Stimulated activated naive CD8-positive, alpha-beta T cell treated with anti-CD3 and anti-CD28 coated beads, Interleukin-15, Interleukin-2, amounts not matched to agents 100 ng/mL and 50 ng/mL, for 24 hours (primary cell): Measurements from ENCODE around the gene NHSL2.
"Not testable (repeated sequence)": the region's sequence is repeated elsewhere in the genome, so short reads cannot be mapped to it uniquely, and the experiment has no call there.

Source experiments
- H3K27ac Mint-ChIP-seq: one replicate; pipeline ENCODE4 v1.8.0; 2021; ENCODE audit warnings: mild to moderate bottlenecking, mixed read lengths
- H3K27me3 Mint-ChIP-seq: one replicate; pipeline ENCODE4 v1.8.0; 2021; ENCODE audit warnings: mixed read lengths
- H3K36me3 Mint-ChIP-seq: one replicate; pipeline ENCODE4 v1.8.0; 2021; ENCODE audit warnings: low read depth, mixed read lengths
- H3K4me1 Mint-ChIP-seq: one replicate; pipeline ENCODE4 v1.8.0; 2021; ENCODE audit warnings: low read depth, mixed read lengths
- H3K4me3 Mint-ChIP-seq: one replicate; pipeline ENCODE4 v1.8.0; 2021; ENCODE audit warnings: mild to moderate bottlenecking, mixed read lengths
- H3K9me3 Mint-ChIP-seq: one replicate; pipeline ENCODE4 v1.8.0; 2021; ENCODE audit warnings: mixed read lengths

NHSL2 gene

GRCh38 chrX:71910643-71910985 is at the start of gene NHSL2:
Gene NHSL2, plus strand, starts transcription at chrX:71910845.
- no peaks in the 10 kb centered on the region for H3K36me3 Mint-ChIP-seq
- H3K27ac Mint-ChIP-seq, result no peak within 1 kb of the TSS
- H3K4me3 Mint-ChIP-seq, result peak within 1 kb of the TSS; percentile 48
- peaks cover 66% of the 10 kb centered on the region for H3K27me3 Mint-ChIP-seq
- H3K4me1 Mint-ChIP-seq, result no peaks in the 10 kb centered on the region
- no peaks in the 10 kb centered on the region for H3K9me3 Mint-ChIP-seq

- Mint-ChIP-seq H3K4me3 (no peak overlapping the region), H3K36me3 (no peaks in the 10 kb centered on the region), H3K9me3 (no peaks in the 10 kb centered on the region), H3K27ac (no peak overlapping the region), H3K4me1 (peaks cover 21% of the 10 kb centered on the region), H3K27me3 (peaks cover 39% of the 10 kb centered on the region)
Observed at GRCh38 chrX:71867680-71868079, 43.0 kb upstream of the NHSL2 start.

- Mint-ChIP-seq H3K4me1 (peaks cover 21% of the 10 kb centered on the region), H3K27me3 (peaks cover 33% of the 10 kb centered on the region)
- not testable (repeated sequence) for H3K27ac Mint-ChIP-seq, H3K36me3 Mint-ChIP-seq, H3K9me3 Mint-ChIP-seq, H3K4me3 Mint-ChIP-seq
Observed at GRCh38 chrX:71869566-71869965, 41.1 kb upstream of the NHSL2 start.

- Mint-ChIP-seq H3K27ac (no peak overlapping the region), H3K4me1 (peaks cover 21% of the 10 kb centered on the region), H3K9me3 (no peaks in the 10 kb centered on the region), H3K27me3 (peaks cover 25% of the 10 kb centered on the region), H3K4me3 (no peak overlapping the region), H3K36me3 (no peaks in the 10 kb centered on the region)
Observed at GRCh38 chrX:71870208-71871098, 40.2 kb upstream of the NHSL2 start.

- Mint-ChIP-seq H3K4me1 (peaks cover 21% of the 10 kb centered on the region), H3K4me3 (no peak overlapping the region), H3K9me3 (no peaks in the 10 kb centered on the region), H3K27ac (no peak overlapping the region), H3K27me3 (peaks cover 23% of the 10 kb centered on the region), H3K36me3 (no peaks in the 10 kb centered on the region)
Observed at GRCh38 chrX:71871367-71871766, 39.3 kb upstream of the NHSL2 start.

GRCh38 chrX:71872542-71873458 is 37.8 kb upstream of the NHSL2 start:
- Mint-ChIP-seq H3K4me1 (peaks cover 21% of the 10 kb centered on the region), H3K27ac (no peak overlapping the region), H3K36me3 (no peaks in the 10 kb centered on the region), H3K27me3 (peaks cover 23% of the 10 kb centered on the region), H3K4me3 (no peak overlapping the region), H3K9me3 (no peaks in the 10 kb centered on the region)

- Mint-ChIP-seq H3K36me3 (no peaks in the 10 kb centered on the region), H3K27me3 (peaks cover 25% of the 10 kb centered on the region), H3K27ac (no peak overlapping the region), H3K4me3 (no peak overlapping the region), H3K4me1 (peaks cover 21% of the 10 kb centered on the region), H3K9me3 (no peaks in the 10 kb centered on the region)
Observed at GRCh38 chrX:71873459-71873833, 37.2 kb upstream of the NHSL2 start.

- H3K4me3 Mint-ChIP-seq, H3K9me3 Mint-ChIP-seq: not testable (repeated sequence)
Observed at GRCh38 chrX:71876841-71877240, 33.8 kb upstream of the NHSL2 start.

GRCh38 chrX:71885099-71885498 is 25.5 kb upstream of the NHSL2 start:
- Mint-ChIP-seq H3K36me3 (no peaks in the 10 kb centered on the region), H3K9me3 (no peaks in the 10 kb centered on the region), H3K4me1 (no peaks in the 10 kb centered on the region), H3K4me3 (no peak overlapping the region), H3K27me3 (peaks cover 21% of the 10 kb centered on the region), H3K27ac (no peak overlapping the region)

More at GRCh38 chrX:71876841-71877240, 33.8 kb upstream of the NHSL2 start:
- not testable (repeated sequence) for H3K36me3 Mint-ChIP-seq, H3K4me1 Mint-ChIP-seq, H3K27ac Mint-ChIP-seq
- H3K27me3 Mint-ChIP-seq, result peaks cover 40% of the 10 kb centered on the region

- H3K4me3 Mint-ChIP-seq, result no peak overlapping the region
- peaks cover 5% of the 10 kb centered on the region for H3K27me3 Mint-ChIP-seq
- H3K27ac Mint-ChIP-seq, result no peak overlapping the region
- H3K4me1 Mint-ChIP-seq, result no peaks in the 10 kb centered on the region
- H3K36me3 Mint-ChIP-seq, result no peaks in the 10 kb centered on the region
- no peaks in the 10 kb centered on the region for H3K9me3 Mint-ChIP-seq
Observed at GRCh38 chrX:71895607-71896006, 15.0 kb upstream of the NHSL2 start.

GRCh38 chrX:71906144-71906543 is 4.5 kb upstream of the NHSL2 start:
- H3K4me3 Mint-ChIP-seq, result no peak overlapping the region
- no peaks in the 10 kb centered on the region for H3K4me1 Mint-ChIP-seq
- no peaks in the 10 kb centered on the region for H3K36me3 Mint-ChIP-seq
- H3K9me3 Mint-ChIP-seq, result no peaks in the 10 kb centered on the region
- H3K27me3 Mint-ChIP-seq, result peaks cover 42% of the 10 kb centered on the region
- H3K27ac Mint-ChIP-seq, result no peak overlapping the region

- Mint-ChIP-seq H3K27ac (no peak overlapping the region), H3K9me3 (no peaks in the 10 kb centered on the region), H3K4me1 (no peaks in the 10 kb centered on the region), H3K36me3 (no peaks in the 10 kb centered on the region), H3K4me3 (no peak overlapping the region), H3K27me3 (peaks cover 48% of the 10 kb centered on the region)
Observed at GRCh38 chrX:71908387-71908786, 2.3 kb upstream of the NHSL2 start.

GRCh38 chrX:71909956-71910355 is 689 bp upstream of the NHSL2 start:
- H3K4me3 Mint-ChIP-seq, result no peak overlapping the region
- H3K4me1 Mint-ChIP-seq, result no peaks in the 10 kb centered on the region
- H3K36me3 Mint-ChIP-seq, result no peaks in the 10 kb centered on the region
- peaks cover 64% of the 10 kb centered on the region for H3K27me3 Mint-ChIP-seq
- no peaks in the 10 kb centered on the region for H3K9me3 Mint-ChIP-seq
- H3K27ac Mint-ChIP-seq, result no peak overlapping the region

- H3K27ac Mint-ChIP-seq, result no peak overlapping the region
- no peaks in the 10 kb centered on the region for H3K4me1 Mint-ChIP-seq
- no peak overlapping the region for H3K4me3 Mint-ChIP-seq
- H3K36me3 Mint-ChIP-seq, result no peaks in the 10 kb centered on the region
- peaks cover 62% of the 10 kb centered on the region for H3K27me3 Mint-ChIP-seq
- no peaks in the 10 kb centered on the region for H3K9me3 Mint-ChIP-seq
Observed at GRCh38 chrX:71910986-71911730, 513 bp downstream of the NHSL2 start.

- Mint-ChIP-seq H3K36me3 (no peaks in the 10 kb centered on the region), H3K9me3 (no peaks in the 10 kb centered on the region), H3K4me3 (no peak overlapping the region), H3K4me1 (no peaks in the 10 kb centered on the region), H3K27me3 (peaks cover 62% of the 10 kb centered on the region), H3K27ac (no peak overlapping the region)
Observed at GRCh38 chrX:71911731-71912050, 1.0 kb downstream of the NHSL2 start.
